Stimulated activated CD4-positive, alpha-beta T cell treated with anti-CD3 and anti-CD28 coated beads, Interleukin-12 subunit alpha, Interleukin-12 subunit beta, amount 100 ng/mL, for 24 hours (primary cell): ENCODE data around the gene DESI2.

Experiments
- DNase-seq, 2 experiments: peaks; one replicate each; pipeline ENCODE4 v3.0.0-alpha.2; 2020; ENCODE audit warnings: low read depth in 2 of 2

DESI2 gene

GRCh38 chr1:244652623-244653438 is at the start of gene DESI2:
TSS of gene DESI2 (plus strand) at chr1:244653126. CDS start at chr1:244653314, 188 bp downstream.
- peak; percentile 92 to 94 for DNase-seq

GRCh38 chr1:244603498-244603897 is 49.4 kb upstream of the DESI2 start:
- no peak for DNase-seq

- DNase-seq: no peak
These were observed 47.0 kb upstream of the DESI2 start for GRCh38 chr1:244605835-244606370.

- DNase-seq: no peak
These were observed 38.7 kb upstream of the DESI2 start for GRCh38 chr1:244614113-244614836.

- DNase-seq: no peak
These were observed 38.0 kb upstream of the DESI2 start for GRCh38 chr1:244614879-244615278.

- DNase-seq: no peak
These were observed 37.6 kb upstream of the DESI2 start for GRCh38 chr1:244615301-244615700.

- DNase-seq: no peak
These were observed 26.2 kb upstream of the DESI2 start for GRCh38 chr1:244626709-244627108.

GRCh38 chr1:244628789-244629188 is 24.1 kb upstream of the DESI2 start:
- DNase-seq: no peak

- no peak for DNase-seq
These were observed 19.8 kb upstream of the DESI2 start for GRCh38 chr1:244633140-244633539.

- no peak for DNase-seq
These were observed 18.4 kb upstream of the DESI2 start for GRCh38 chr1:244634546-244634945.

- no peak for DNase-seq
These were observed 16.3 kb upstream of the DESI2 start for GRCh38 chr1:244636488-244637259.

GRCh38 chr1:244639561-244639960 is 13.4 kb upstream of the DESI2 start:
- DNase-seq: no peak

GRCh38 chr1:244640917-244641316 is 12.0 kb upstream of the DESI2 start:
- no peak for DNase-seq

GRCh38 chr1:244642526-244642925 is 10.4 kb upstream of the DESI2 start:
- DNase-seq: no peak

GRCh38 chr1:244642988-244643387 is 9.9 kb upstream of the DESI2 start:
- no peak for DNase-seq

GRCh38 chr1:244645414-244645813 is 7.5 kb upstream of the DESI2 start:
- no peak for DNase-seq

GRCh38 chr1:244645890-244646289 is 7.0 kb upstream of the DESI2 start:
- no peak for DNase-seq

- DNase-seq: no peak
These were observed 5.1 kb upstream of the DESI2 start for GRCh38 chr1:244647819-244648218.

- DNase-seq: no peak
These were observed 837 bp upstream of the DESI2 start for GRCh38 chr1:244651956-244652622.

GRCh38 chr1:244653439-244654107 is 647 bp downstream of the DESI2 start:
- DNase-seq: peak in 1 of 2 experiments; percentile 13
